WERI-Rb-1 (cell line): ENCODE results near the gene SLC2A1.

ENCODE experiments used
- DNase-seq: peaks from one replicate; pipeline ENCODE4 v3.0.0-alpha.2; 2020
- H3K27ac ChIP-seq: fragments of 250-450 bp; sonication (Bioruptor Pico); 2 replicates; pipeline ENCODE4 v1.5.1; 2020; ENCODE audit warnings: mild to moderate bottlenecking, moderate library complexity
- H3K27me3 ChIP-seq: fragments of 250-450 bp; sonication (Bioruptor Pico); 2 replicates; pipeline ENCODE4 v1.5.1; 2021; ENCODE audit warnings: mild to moderate bottlenecking, low read depth, moderate library complexity; ENCODE audit not compliant: insufficient read depth, severe bottlenecking
- H3K36me3 ChIP-seq: fragments of 250-450 bp; sonication (Bioruptor Pico); 2 replicates; pipeline ENCODE4 v1.5.1; 2020; ENCODE audit warnings: mild to moderate bottlenecking, moderate library complexity
- H3K4me3 ChIP-seq: 2 replicates; pipeline ENCODE4 v1.5.1; 2011; ENCODE audit warnings: low read depth, mild to moderate bottlenecking, control low read depth, low read length
- H3K9me3 ChIP-seq: fragments of 250-450 bp; sonication (Bioruptor Pico); 2 replicates; pipeline ENCODE4 v1.5.1; 2021; ENCODE audit warnings: mild to moderate bottlenecking, moderate library complexity; ENCODE audit not compliant: severe bottlenecking
- TF ChIP-seq, protein P1 (sequence below): IDR thresholded peaks from 2 replicates; pipeline ENCODE4 v1.5.1; 2011; ENCODE audit warnings: low read depth, mild to moderate bottlenecking, control low read depth, inconsistent platforms, low read length

SLC2A1 gene

GRCh38 chr1:43002116-43002515 is 43.4 kb upstream of the SLC2A1 start:
- H3K9me3 ChIP-seq = peaks cover 4% of the 10 kb centered on the region
- TF ChIP-seq, protein P1, sequence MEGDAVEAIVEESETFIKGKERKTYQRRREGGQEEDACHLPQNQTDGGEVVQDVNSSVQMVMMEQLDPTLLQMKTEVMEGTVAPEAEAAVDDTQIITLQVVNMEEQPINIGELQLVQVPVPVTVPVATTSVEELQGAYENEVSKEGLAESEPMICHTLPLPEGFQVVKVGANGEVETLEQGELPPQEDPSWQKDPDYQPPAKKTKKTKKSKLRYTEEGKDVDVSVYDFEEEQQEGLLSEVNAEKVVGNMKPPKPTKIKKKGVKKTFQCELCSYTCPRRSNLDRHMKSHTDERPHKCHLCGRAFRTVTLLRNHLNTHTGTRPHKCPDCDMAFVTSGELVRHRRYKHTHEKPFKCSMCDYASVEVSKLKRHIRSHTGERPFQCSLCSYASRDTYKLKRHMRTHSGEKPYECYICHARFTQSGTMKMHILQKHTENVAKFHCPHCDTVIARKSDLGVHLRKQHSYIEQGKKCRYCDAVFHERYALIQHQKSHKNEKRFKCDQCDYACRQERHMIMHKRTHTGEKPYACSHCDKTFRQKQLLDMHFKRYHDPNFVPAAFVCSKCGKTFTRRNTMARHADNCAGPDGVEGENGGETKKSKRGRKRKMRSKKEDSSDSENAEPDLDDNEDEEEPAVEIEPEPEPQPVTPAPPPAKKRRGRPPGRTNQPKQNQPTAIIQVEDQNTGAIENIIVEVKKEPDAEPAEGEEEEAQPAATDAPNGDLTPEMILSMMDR = no peak
- DNase-seq = no peak
- H3K36me3 ChIP-seq = no peaks in the 10 kb centered on the region
- no peak overlapping the region for H3K4me3 ChIP-seq
- H3K27ac ChIP-seq = no peak overlapping the region
- H3K27me3 ChIP-seq = no peaks in the 10 kb centered on the region

DNA sequence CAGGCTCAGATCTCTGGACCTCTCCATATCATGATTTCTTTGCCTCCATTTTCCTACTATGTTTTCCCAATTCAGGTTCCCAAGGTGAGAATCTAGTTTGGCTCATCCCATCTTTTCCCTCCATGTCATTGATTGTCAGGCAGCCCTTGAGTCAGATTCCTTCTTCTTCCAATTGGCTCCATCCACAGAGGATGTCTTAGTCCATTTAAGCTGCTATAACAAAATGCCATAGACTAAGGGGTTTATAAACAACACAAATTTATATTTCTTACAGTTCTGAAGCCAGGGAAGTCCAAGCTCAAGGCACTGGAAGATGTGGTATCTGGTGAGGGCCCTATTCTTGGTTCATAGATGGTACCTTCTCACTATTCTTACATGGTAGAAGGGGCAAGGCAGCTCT is 42.8 kb upstream of the SLC2A1 start:
- DNase-seq = no peak
- Histone ChIP-seq H3K27me3 (no peaks in the 10 kb centered on the region), H3K9me3 (no peaks in the 10 kb centered on the region), H3K27ac (no peak overlapping the region), H3K4me3 (no peak overlapping the region), H3K36me3 (no peaks in the 10 kb centered on the region)
- TF ChIP-seq, protein P1 = no peak

DNA sequence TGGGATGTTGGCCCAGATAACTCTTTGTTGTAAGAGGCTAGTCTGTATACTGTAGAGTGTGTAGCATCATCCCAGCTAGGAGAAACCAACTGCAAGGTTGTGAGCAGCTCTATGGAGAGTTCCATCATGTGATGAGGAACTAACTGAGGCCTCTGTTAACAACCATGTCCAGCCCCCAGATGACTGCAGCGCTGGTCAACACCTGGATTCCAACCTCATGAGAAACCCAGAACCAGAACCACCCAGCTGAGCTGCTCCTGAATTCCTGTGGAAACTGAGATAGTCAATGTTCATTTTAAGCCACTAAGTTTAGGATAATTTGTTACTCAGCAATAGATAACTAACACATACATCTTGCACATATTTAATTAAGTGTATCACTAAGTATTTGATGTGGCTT is 41.6 kb upstream of the SLC2A1 start:
- Histone ChIP-seq H3K4me3 (no peak overlapping the region), H3K27me3 (no peaks in the 10 kb centered on the region), H3K9me3 (no peaks in the 10 kb centered on the region), H3K36me3 (no peaks in the 10 kb centered on the region), H3K27ac (no peak overlapping the region)
- TF ChIP-seq, protein P1 = no peak
- DNase-seq = no peak

- Histone ChIP-seq H3K27ac (no peak overlapping the region), H3K4me3 (no peak overlapping the region), H3K9me3 (no peaks in the 10 kb centered on the region), H3K36me3 (no peaks in the 10 kb centered on the region), H3K27me3 (no peaks in the 10 kb centered on the region)
- TF ChIP-seq, protein P1 = no peak
- no peak for DNase-seq
These were observed 40.6 kb upstream of the SLC2A1 start for GRCh38 chr1:42999308-42999707.

DNA sequence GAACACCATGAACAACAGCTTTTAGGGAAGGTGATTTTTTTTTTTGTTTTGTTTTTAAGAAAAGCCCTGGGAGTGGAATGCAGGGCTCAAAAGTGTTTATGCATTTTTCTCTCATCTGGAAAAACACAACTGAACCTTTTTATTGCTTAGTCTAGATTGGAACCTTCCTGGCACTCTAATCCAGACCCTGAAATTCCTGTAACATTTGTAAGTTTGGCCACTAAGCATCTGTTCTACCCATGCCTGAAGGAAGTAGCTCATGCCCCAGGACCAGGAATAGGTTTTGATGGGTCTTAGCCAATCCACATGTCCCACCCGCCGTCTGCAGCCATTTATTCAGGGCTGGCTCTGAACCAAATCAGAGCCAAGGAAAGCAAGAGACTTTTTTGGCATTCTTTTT is 39.7 kb upstream of the SLC2A1 start:
- TF ChIP-seq, protein P1 = no peak
- no peaks in the 10 kb centered on the region for H3K27me3 ChIP-seq
- no peaks in the 10 kb centered on the region for H3K36me3 ChIP-seq
- no peak for DNase-seq
- H3K9me3 ChIP-seq = no peaks in the 10 kb centered on the region
- H3K27ac ChIP-seq = no peak overlapping the region
- no peak overlapping the region for H3K4me3 ChIP-seq

GRCh38 chr1:42996384-42996970 is 37.8 kb upstream of the SLC2A1 start:
- no peak for DNase-seq
- H3K36me3 ChIP-seq = no peaks in the 10 kb centered on the region
- TF ChIP-seq, protein P1 = no peak
- H3K4me3 ChIP-seq = no peak overlapping the region
- no peaks in the 10 kb centered on the region for H3K9me3 ChIP-seq
- H3K27ac ChIP-seq = no peak overlapping the region
- H3K27me3 ChIP-seq = no peaks in the 10 kb centered on the region
